ENCODE measurements around the gene OLFM2. TPM values are rescaled to one million over a fixed set of nuclear protein-coding genes. Genes with fewer than 3 reads are reported as not detected.
A peak's percentile ranks its signal among the peaks of the same experiment; 100 is the strongest.

Gene OLFM2
- total RNA-seq, 1 experiment from 2014 or later, result 9.7 TPM

- intact Hi-C loops (cut with micrococcal nuclease; ENCODE audit: unreplicated experiment), result no loop called here
- Histone ChIP-seq H3K27ac (ENCODE audit: low read length) (no peak overlapping the region), H3K4me1 (ENCODE audit: control insufficient read depth, insufficient read depth, low read length) (no peaks in the 10 kb centered on the region), H3K36me3 (ENCODE audit: control insufficient read depth, insufficient read depth, low read length) (no peaks in the 10 kb centered on the region), H3K27me3 (ENCODE audit: control insufficient read depth, insufficient read depth, low read length) (no peaks in the 10 kb centered on the region), H3K9me3 (ENCODE audit: control insufficient read depth, insufficient read depth, low read depth, low read length) (no peaks in the 10 kb centered on the region), H3K4me3 (ENCODE audit: low read depth in 2 of 2, low read length in 2 of 2) (no peak overlapping the region)
- POLR2A ChIA-PET, result no interaction called here
- ATAC-seq (no peak), DNase-seq (ENCODE audit: low read depth, low spot score) (no peak)
- in situ Hi-C loops (cut with HindIII; ENCODE audit: low pct_unique_long_range_greater_than_20kb, low sequenced_read_pairs), result no loop called here
- BruUV-seq (replicated peaks), result no TSS peak
- no peak for TF ChIP-seq TCF7L2 (IDR thresholded peaks at IDR 0.05; ENCODE audit: low read depth, low read length)
- no peak for TF ChIP-seq REST (IDR thresholded peaks at IDR 0.05; ENCODE audit: insufficient read depth in 1 of 2, low read depth in 2 of 2, low read length in 1 of 2)
- no peak for TF ChIP-seq CTCF (IDR thresholded peaks at IDR 0.05)
- TF ChIP-seq SIN3A (IDR thresholded peaks at IDR 0.05; ENCODE audit: borderline replicate concordance, insufficient read depth, low read depth, low read length), result no peak
- no peak for TF ChIP-seq POLR2AphosphoS5 (IDR thresholded peaks at IDR 0.05; ENCODE audit: low read depth, low read length)
- CTCF ChIA-PET, result interaction anchor here (0.6 kb wide), 1 partner anchor 173 kb away, joined by 6 read pairs; no protein-coding TSS in a partner anchor
Observed at GRCh38 chr19:9970481-9970880, 34.2 kb upstream of the OLFM2 start.

- Histone ChIP-seq H3K4me1 (ENCODE audit: control insufficient read depth, insufficient read depth, low read length) (no peaks in the 10 kb centered on the region), H3K9me3 (ENCODE audit: control insufficient read depth, insufficient read depth, low read depth, low read length) (no peaks in the 10 kb centered on the region), H3K4me3 (ENCODE audit: low read depth in 2 of 2, low read length in 2 of 2) (no peak overlapping the region), H3K27ac (ENCODE audit: low read length) (no peak overlapping the region), H3K36me3 (ENCODE audit: control insufficient read depth, insufficient read depth, low read length) (no peaks in the 10 kb centered on the region), H3K27me3 (ENCODE audit: control insufficient read depth, insufficient read depth, low read length) (no peaks in the 10 kb centered on the region)
- POLR2A ChIA-PET, result no interaction called here
- peak; percentile 54; the same call in 1 of the 2 replicates for ATAC-seq
- BruUV-seq (replicated peaks), result no TSS peak
- DNase-seq (ENCODE audit: low read depth, low spot score), result no peak
- CTCF ChIA-PET, result no interaction called here
- intact Hi-C loops (cut with micrococcal nuclease; ENCODE audit: unreplicated experiment) (no loop called here), in situ Hi-C loops (cut with HindIII; ENCODE audit: low pct_unique_long_range_greater_than_20kb, low sequenced_read_pairs) (no loop called here)
- no peak for TF ChIP-seq POLR2AphosphoS5 (IDR thresholded peaks at IDR 0.05; ENCODE audit: low read depth, low read length)
- no peak for TF ChIP-seq REST (IDR thresholded peaks at IDR 0.05; ENCODE audit: insufficient read depth in 1 of 2, low read depth in 2 of 2, low read length in 1 of 2)
- TF ChIP-seq SIN3A (IDR thresholded peaks at IDR 0.05; ENCODE audit: borderline replicate concordance, insufficient read depth, low read depth, low read length), result no peak
- TF ChIP-seq TCF7L2 (IDR thresholded peaks at IDR 0.05; ENCODE audit: low read depth, low read length), result no peak
- TF ChIP-seq CTCF (IDR thresholded peaks at IDR 0.05), result no peak
Observed at GRCh38 chr19:9969688-9969975, 33.3 kb upstream of the OLFM2 start.
